GM19438 (cell line): ENCODE data around the gene PPP1R18.
A peak's percentile ranks its signal among the peaks of the same experiment; 100 is the strongest.
"Not testable (repeated sequence)": the region's sequence is repeated elsewhere in the genome, so short reads cannot be mapped to it uniquely, and the experiment has no call there.

Source experiments
- ATAC-seq: cut with Tn5 transposase; IDR thresholded peaks from one replicate; pipeline ENCODE4 v1.9.1; 2021; ENCODE audit warnings: low read depth; ENCODE audit not compliant: unreplicated experiment

PPP1R18 gene

DNA sequence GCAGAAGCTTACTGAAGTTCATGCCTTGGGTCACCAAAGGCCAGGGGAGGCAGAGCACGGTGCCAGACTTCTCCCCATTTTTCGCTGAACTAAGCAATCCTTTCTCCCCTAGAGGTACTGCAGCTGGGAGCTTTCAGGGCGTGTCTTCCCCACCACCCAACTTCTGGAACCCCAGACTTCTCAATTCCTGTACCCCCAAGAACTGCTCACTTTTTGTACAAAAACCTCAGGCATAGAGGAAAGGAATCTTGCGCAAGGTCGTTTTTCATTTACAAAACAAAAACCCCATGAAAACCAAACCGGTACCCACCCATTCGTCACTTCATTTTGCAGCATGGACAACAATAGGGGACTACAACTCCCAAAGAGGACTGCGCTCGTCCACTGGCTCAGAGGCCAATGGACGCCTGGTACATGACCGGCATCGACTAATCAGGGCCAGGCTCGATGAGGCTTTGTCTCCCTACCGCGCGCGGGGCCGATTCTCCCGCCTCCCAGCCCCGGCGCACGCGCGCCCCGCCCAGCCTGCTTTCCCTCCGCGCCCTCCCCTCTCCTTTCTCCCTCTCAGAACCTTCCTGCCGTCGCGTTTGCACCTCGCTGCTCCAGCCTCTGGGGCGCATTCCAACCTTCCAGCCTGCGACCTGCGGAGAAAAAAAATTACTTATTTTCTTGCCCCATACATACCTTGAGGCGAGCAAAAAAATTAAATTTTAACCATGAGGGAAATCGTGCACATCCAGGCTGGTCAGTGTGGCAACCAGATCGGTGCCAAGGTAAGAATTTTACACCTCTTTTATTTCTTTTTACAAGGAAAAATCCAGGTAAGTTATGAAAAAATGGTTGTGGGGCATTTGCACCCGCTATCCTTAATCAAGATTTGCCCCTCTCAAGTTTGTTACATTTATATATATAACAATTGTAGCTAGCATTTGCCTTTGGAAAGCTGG lies 33.6 kb upstream of the PPP1R18 start, which contains the start of gene TUBB:
Gene TUBB (plus strand): TSS at position 562 of the 947 bp plus-strand sequence. CDS start 155 bp downstream, at position 717.
- peak; percentile 31 for ATAC-seq

DNA sequence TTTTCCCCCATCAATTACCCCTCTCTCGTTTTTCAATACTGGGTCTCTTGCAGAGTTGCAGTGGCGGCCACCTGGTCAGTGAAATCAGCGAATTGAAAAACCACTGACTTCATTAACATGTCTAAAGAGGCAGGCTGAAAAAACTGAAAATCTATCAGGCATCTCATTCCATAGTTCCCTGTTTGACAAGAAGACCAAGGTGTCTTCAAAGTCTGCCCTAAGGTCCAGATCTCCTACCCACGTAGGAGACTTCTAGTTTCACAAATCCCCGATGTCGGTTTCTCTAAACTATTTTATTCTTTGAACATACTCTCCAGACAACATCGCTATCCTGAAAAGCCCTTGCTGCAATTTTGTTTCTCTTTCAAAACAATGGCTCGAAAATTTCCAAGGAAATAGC lies 32.9 kb upstream of the PPP1R18 start:
- ATAC-seq = no peak

DNA sequence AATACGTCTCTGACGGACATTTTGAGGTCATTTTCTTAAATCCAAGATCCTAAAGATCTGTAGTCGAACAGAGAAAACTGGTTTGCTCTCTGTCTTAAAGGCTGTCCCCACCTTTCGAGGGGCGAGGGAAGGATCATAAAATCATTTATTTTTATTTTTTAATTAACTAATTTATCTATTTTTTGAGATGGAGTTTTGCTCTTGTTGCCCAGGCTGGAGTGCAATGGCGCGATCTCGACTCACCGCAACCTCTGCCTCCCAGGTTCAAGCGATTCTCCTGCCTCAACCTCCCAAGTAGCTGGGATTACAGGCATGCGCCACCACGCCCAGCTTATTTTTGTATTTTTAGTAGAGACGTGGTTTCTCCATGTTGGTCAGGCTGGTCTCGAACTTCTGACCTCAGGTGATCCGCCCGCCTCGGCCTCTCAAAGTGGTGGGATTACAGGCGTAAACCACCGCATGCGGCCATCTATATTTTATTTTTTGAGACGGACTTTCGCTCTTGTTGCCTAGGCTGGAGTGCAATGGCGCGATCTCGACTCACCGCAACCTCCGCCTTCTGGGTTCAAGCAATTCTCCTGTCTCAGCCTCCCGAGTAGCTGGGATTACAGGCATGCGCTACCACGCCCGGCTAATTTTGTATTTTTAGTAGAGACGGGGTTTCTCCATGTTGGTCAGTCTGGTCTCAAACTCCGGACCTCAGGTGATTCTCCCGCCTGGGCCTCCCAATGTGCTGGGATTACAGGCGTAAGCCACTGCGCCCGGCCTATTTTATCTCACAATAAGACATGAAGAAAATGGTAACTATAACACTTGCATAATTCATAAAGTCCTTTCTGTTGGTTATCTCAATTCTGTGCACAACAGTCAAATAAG lies 31.6 kb upstream of the PPP1R18 start:
- not testable (repeated sequence) for ATAC-seq

DNA sequence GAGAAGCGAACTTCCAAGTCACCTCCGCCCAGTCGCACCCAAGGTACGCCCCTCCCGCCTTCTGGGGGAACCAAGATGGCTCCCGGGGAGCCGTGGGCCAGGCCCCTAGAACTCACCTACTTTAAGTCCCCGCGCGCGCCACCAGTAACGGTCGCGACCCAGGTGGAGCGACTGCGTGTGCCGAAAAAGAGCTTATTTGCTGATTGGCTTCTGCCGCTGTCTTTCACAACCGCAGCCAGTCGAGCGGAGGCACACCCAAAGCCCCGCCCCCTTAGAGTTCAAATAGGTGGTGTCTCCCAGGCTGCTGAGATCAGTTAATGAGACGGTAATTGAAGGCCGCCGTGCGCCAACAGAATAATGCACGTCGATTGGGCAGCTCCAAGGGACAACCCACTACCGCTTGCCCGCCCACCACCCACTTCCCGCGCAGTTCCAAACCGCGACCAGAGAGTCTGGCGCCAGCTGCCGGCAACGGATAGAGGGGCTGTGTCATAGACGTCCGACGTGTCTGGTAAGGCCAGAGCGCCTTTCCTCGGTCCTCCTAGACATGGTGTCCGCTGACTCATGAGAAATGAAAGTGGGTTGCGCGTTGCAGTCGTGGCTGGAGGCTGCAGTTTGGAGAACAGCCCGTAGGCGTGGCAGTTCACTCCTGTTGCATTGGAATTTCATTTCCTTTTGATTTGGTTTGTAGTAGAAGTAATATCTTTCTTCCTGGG lies 30.8 kb upstream of the PPP1R18 start, which contains the start of gene MDC1:
Gene MDC1 (minus strand): TSS at position 153 of the 716 bp plus-strand sequence. CDS start 2,106 bp downstream, outside the sequence.
- ATAC-seq = peak; percentile 67

DNA sequence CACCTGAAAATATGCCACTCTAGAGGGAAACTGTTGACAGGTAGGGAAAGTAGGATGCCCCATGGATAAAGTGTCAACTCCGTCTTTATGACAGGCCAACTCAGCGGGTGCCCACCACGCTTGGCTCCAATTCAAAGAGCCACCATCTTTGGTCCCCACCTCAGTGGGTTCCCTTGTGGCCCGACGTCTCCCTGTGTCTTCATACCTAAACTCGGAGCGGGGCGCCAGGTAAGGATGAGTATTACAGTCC lies 30.4 kb upstream of the PPP1R18 start:
- no peak for ATAC-seq

DNA sequence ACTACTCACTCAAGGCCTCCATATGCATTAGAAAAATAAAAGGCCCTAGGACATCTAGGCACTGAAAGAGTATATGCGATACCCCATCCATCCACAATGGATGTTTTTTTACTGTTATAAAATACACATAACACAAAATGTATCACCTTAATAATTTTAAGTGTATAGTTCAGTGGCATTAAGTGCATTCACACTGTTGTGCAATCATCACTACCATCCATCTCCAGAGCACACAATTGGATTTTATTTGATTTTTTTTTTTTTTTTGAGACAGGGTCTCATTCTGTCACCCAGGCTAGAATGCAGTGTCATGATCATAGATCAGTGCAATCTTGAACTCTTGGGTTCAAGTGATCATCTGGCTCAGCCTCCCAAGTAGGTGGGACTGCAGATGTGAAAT lies 27.8 kb upstream of the PPP1R18 start:
- ATAC-seq = no peak

DNA sequence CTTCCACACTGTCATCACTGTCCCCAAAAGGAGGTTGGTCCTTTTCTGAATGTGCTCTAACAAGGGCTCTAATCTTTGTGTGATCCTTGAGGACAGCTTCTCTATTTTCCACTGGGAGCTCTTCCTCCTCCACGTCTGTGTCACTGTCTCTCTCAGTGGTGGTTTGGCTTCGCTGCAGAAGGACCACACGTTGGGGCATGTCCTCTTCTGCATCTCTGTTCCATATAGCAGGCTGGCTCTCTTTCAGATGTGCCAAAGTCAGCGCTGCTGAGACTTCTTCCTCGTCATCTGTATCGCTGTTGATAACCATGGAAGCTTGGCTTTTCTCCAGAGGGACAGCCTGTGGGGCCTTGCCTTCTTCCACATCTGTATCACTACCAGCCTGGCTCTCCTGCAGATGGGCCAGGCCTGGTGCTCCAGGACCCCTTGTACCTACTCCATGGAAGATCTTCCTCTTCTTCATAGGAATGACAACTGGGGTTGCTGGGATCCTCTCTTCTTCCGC lies 26.0 kb upstream of the PPP1R18 start:
- ATAC-seq = no peak

DNA sequence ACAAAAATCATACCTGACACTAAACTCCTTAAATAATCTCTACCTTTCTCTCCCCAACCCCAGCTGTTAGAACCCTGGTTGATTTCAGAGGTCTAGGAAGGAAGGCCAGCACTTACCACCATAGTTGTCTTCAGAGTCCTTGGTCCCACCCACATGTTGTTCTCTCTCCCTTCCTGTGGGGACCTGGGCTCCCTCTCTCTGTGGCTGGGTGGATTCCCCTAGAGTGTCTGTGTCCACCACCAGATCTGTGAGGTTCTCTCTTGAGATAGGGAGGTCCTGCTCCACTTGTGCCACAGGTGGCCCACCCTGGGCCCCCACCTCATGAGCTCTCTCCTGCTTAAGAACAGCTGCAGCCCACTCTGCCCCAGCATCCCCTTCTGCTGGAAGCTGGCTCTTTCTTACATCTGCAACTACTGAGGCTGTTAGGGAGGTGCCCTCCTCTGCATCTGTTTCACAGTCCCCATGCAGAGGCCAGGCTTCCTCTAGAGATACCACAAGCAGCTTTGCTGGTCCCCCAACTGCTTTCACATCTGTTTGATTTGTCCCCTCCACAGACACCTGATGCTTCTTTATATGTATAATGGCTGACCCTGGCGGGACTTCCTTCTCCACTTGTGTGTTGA lies 25.4 kb upstream of the PPP1R18 start:
- no peak for ATAC-seq

DNA sequence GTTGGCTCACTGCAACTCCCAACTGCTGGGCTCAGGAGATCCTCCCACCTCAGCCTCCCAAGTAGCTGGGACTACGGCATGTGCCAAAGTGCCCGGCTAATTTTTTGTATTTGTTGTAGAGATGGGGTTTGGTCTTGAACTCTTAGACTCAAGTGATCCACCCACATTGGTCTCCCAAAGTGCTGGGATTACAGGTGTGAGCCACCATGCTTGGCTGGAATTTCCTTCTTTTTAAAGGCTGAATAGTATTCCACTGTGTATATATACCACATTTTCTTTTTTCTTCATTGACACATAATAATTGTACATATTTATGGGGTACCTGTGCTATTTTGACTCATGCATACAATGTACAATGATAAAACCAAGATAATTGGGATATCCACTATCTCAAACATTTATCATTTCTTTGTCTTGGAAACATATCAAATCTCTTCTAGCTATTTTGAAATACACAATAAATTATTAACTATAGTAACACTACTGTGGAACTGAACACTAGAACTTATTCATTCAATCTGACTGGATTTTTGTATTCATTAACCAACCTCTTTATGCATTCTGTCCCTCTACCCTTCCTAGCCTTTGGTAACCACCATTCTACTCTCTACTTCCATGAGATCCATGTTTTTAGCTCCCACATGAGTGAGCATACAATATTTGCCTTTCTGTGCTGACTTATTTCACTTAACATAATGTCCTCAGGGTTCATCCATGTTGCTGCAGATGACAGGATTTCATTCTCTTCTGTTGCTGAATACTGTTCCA lies 22.8 kb upstream of the PPP1R18 start:
- no peak for ATAC-seq

DNA sequence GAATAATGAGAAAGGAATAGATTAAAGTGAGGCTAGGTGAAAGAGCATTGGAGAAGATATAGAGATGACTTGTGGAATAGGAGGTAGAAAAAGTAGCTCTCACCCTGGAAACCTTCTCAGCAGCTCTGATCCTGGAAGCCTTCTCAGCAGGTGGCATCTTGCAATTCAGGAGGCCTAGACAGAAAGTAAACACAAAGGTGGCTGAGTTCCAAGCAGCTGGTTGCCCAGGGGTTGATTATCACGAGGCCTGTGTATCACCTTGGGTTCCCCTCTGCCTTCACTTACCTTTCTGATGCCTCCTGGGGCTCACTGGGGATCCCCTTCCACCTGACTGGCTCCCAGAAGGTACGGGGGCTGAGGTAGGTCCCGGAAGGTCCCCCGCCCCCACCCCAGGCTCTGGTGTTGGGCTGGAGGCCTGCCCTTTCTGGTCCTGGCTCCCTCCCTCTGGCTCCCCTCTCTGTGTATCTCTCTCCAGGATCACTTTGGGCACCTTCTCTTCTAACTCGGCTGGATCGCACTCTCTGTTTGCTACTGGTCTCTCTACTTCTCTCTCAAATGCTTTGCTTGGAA lies 20.9 kb upstream of the PPP1R18 start:
- no peak for ATAC-seq

DNA sequence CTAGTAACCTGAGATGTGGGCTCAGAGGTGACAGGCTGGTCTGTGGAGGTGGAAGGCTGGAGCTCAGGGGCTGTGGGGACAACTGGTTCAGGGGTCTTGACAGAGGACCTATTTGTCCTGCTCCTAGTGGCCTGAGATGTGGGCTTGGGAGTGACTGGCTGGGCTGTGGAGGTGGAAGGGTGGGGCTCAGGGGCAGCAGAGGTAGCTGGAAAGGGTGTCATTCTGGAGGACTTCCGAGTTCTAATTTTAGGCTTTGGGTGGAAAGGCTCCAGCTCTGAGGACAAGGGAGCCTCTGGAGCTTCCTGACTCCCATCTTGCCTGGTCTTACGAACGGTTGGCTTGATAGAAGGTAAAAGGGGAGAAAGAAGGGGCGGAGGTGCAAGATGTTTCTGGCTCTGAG lies 19.2 kb upstream of the PPP1R18 start:
- ATAC-seq = no peak

DNA sequence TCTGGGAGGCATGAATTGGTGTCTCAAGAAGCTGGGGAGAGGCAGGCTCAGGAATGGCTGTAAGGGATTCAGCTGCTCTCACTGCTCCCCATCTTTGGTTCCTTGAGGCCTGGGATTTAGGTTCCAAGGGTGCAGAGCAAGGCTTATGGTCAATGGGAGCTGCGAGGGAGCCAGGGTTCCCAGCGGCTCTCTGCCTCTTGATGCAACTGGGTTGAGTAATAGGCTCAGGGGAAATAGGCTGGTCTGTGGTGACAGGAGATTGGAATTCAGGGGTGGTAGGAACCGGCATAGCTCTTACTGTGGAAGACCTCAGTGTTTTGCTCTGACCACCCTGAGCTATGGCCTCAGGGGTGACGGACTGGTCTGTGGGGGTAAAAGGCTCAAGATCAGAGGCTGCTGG lies 17.4 kb upstream of the PPP1R18 start:
- ATAC-seq = no peak

DNA sequence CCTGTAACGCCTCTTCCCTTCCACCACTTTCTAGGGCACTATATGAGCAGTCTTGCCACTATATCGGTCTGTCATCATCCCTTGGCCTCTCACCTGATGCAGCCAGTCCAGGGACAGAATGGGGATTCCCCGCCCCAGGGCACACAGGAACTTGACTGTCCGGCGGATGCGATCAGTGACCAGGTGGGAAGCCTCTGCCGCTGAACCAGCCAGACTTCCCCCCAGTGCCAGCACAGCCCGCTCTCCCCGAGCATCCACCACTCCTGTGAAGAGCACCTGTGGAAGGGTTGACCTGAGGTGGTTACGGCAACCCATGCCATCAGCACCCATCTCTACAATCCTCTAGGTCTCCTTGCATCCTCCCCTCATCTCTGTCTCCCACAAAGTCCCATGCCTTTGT lies 16.6 kb upstream of the PPP1R18 start:
- no peak for ATAC-seq

DNA sequence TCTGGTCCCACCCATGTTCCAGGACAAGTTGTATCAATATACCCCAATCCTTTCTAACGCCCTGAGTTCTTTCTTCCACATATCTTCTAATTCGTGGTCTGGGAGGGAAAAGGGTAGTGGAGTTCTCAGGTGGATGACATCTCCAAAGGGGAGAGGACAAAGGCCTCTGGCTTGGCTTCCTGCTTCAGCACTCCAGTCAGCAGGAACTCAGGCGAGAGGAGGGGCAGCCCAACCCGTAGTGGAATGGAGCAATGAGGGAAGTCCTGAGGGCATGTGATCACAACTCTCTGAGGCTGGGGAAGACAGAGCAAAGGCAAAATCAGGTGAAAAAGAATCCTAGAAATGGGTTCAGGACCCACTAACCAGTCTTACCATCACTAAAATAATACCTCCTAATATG lies 13.9 kb upstream of the PPP1R18 start:
- no peak for ATAC-seq

DNA sequence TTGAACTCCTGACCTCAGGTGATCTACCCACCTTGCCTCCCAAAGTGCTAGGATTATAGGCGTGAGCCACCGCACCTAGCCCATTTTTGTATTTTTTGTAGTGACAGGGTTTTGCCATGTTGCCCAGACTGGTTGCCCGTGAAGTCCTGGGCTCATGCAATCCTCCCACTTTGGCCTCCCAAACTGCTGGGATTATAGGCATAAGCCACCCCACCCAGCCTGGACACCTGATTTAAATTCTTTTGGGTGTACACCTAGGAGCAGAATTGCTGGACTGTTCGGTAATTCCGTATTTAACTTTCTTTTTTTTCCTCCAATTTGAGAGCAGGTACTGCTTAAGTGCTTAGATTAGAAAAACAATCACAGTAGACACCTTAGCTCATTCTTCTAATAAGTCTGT lies 10.0 kb upstream of the PPP1R18 start:
- ATAC-seq = no peak

DNA sequence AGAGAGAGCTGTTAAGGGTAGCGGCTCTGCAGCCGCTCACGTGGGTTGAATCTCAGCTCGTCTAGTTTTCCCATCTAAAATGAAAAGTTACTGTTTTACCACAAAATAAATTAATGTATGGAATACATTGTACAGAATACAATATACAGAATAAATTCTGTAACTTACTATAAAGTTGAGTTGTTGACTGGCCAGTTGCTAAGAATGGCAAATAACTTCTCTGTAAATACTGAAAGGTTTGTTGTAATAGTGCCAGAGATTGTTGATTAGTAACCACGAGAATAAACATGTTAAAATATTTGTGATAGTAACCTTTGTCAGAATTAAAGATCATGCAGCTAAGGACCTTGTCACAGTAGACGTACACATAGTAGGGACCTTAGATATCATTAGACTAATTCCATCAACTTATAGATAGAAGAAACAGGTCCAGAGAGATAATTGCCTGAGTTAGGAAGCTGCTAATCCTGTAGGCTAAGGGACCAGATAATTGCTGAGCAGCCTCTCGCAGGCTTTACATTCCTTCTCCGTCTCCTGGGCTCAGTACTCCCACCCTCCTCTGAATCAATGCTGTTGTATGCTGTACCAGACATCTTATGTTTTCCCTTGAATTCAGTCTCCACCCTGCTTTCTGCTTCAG lies 4.9 kb upstream of the PPP1R18 start:
- no peak for ATAC-seq

DNA sequence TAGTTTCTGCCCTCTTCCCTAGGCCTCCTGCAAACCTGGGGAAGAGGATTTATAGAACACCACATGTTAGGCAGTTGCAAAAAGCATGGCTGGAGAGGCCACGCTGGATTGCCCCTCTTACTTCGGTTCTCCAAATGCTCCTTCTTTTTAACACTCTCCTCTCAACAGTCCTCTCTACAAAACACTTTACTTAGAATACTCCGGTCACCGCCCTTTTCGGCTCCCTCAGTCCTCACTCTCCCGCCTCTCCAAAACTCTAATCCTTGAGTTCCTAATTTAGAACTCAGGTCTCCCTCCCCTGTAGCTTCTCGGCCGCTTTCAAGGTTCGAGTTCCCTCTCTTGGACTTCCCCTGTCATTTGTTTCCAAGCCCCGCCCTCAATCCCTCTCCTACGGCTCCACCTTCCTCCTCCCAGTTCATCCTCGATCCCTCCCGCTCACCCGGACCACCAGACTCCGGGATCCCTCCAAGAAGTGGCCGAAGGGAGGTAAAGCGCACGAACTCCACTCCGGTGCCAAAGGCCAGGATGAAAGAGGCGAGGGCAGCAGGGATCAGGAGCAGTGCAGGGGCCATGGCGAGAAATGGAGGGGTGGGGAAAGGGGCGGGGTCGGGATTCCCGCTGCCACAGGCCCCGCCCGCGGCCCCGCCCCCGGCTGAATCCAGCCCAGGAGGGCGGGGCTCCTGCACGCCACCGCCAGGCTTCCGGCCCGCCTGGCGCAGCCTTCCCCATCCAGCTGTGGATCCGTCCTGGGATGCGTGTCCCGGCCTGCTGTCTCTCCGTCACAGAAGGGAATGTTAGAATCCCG lies 4.2 kb upstream of the PPP1R18 start, which contains the start of gene NRM:
Gene NRM (minus strand): TSS at position 582 of the 805 bp plus-strand sequence. CDS start 10 bp downstream, at position 572.
- peak; percentile 25 for ATAC-seq

DNA sequence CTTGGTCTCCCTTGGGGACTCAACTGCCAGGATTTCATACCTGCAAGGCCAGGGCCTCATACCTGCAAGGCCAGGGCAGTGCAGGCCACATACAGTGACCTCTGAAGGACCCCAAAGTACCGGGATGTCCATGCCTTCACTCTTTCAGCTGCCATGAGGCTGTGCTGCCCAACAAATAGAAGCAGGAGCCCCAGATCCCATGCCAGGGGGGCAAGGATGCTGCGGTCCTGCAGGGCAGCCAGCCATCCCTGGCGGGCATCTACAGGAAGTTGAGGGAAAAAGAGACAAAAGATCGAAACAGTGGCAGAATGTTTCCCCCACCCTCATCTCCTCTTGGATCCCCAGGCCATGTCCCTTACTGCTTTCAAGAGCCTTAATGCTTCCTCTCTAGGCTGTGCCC lies 3.5 kb upstream of the PPP1R18 start:
- ATAC-seq = no peak
